Measurements from ENCODE around the gene SCRT2. TPM values are rescaled to one million over a fixed set of nuclear protein-coding genes. Genes with fewer than 3 reads are reported as not detected.

SCRT2 gene
- total and polyA plus RNA-seq, 2 of the 8 experiments (the other 6 are each of a cell fraction or from before 2014, with no cell fraction given), result 0.12 to 0.34 TPM

GRCh38 chr20:710780-711450 lies 35.3 kb upstream of the SCRT2 start (continued):
- TF ChIP-seq CTCF (IDR thresholded peaks at IDR 0.05; ENCODE audit: control extremely low read depth in 1 of 3, insufficient read depth in 1 of 3, low read depth in 1 of 3, low read length in 3 of 3), result no peak
